ENCODE results near the gene TNIK. TPM values are rescaled to one million over a fixed set of nuclear protein-coding genes. Genes with fewer than 3 reads are reported as not detected.

The TNIK gene
- total and polyA plus RNA-seq, 10 donors, result 0.85 to 34.5 (median 14.1) TPM

- no peak for DNase-seq
- Histone ChIP-seq H3K36me3 (no peaks in the 10 kb centered on the region), H3K27ac (no peak overlapping the region), H3K4me1 (no peaks in the 10 kb centered on the region), H3K9me3 (no peaks in the 10 kb centered on the region), H3K27me3 (replicated peaks in 1 of 7) (no peaks in the 10 kb centered on the region), H3K4me3 (no peak overlapping the region)
- 69 to 85% (median 77%) methylated on average over 4 of the region's 4 CpGs for WGBS, 5 donors
- intact Hi-C loops (cut with DNase I; ENCODE audit: low total_unique reads), result no loop called here
- TF ChIP-seq POLR2AphosphoS5 (IDR thresholded peaks at IDR 0.05) (no peak), POLR2A (IDR thresholded peaks at IDR 0.05) (no peak), CTCF (IDR thresholded peaks at IDR 0.05 in 8 of 11, conservative IDR thresholded peaks at IDR 0.05 in 3 of 11) (no peak)
Observed at GRCh38 chr3:171055336-171056178, 404.6 kb downstream of the TNIK start.

GRCh38 chr3:171054921-171055320 is 405.3 kb downstream of the TNIK start:
- TF ChIP-seq POLR2AphosphoS5 (IDR thresholded peaks at IDR 0.05), result no peak
- TF ChIP-seq CTCF (IDR thresholded peaks at IDR 0.05 in 8 of 11, conservative IDR thresholded peaks at IDR 0.05 in 3 of 11), result no peak
- TF ChIP-seq POLR2A (IDR thresholded peaks at IDR 0.05), result no peak

GRCh38 chr3:171054231-171054630 is 406.0 kb downstream of the TNIK start:
- no peak overlapping the region for H3K27ac ChIP-seq
- no peaks in the 10 kb centered on the region for H3K27me3 ChIP-seq (replicated peaks in 1 of 7)
- no peak for TF ChIP-seq POLR2AphosphoS5 (IDR thresholded peaks at IDR 0.05)
- TF ChIP-seq POLR2A (IDR thresholded peaks at IDR 0.05), result no peak
- TF ChIP-seq CTCF (IDR thresholded peaks at IDR 0.05 in 8 of 11, conservative IDR thresholded peaks at IDR 0.05 in 3 of 11), result no peak
- no peak overlapping the region for H3K4me3 ChIP-seq
- H3K9me3 ChIP-seq, result no peaks in the 10 kb centered on the region
- intact Hi-C loops (cut with DNase I; ENCODE audit: low total_unique reads), result no loop called here
- H3K36me3 ChIP-seq, result no peaks in the 10 kb centered on the region
- H3K4me1 ChIP-seq, result no peaks in the 10 kb centered on the region
- no peak for DNase-seq
- 70 to 84% (median 80%) methylated on average over 1 of the region's 1 CpG for WGBS, 5 donors

More at GRCh38 chr3:171054921-171055320, 405.3 kb downstream of the TNIK start:
- no peak overlapping the region for H3K27ac ChIP-seq
- H3K36me3 ChIP-seq, result no peaks in the 10 kb centered on the region
- intact Hi-C loops (cut with DNase I; ENCODE audit: low total_unique reads), result no loop called here
- no peaks in the 10 kb centered on the region for H3K9me3 ChIP-seq
- H3K4me3 ChIP-seq, result no peak overlapping the region
- no peak for DNase-seq
- H3K27me3 ChIP-seq (replicated peaks in 1 of 7), result no peaks in the 10 kb centered on the region
- no peaks in the 10 kb centered on the region for H3K4me1 ChIP-seq

DNA sequence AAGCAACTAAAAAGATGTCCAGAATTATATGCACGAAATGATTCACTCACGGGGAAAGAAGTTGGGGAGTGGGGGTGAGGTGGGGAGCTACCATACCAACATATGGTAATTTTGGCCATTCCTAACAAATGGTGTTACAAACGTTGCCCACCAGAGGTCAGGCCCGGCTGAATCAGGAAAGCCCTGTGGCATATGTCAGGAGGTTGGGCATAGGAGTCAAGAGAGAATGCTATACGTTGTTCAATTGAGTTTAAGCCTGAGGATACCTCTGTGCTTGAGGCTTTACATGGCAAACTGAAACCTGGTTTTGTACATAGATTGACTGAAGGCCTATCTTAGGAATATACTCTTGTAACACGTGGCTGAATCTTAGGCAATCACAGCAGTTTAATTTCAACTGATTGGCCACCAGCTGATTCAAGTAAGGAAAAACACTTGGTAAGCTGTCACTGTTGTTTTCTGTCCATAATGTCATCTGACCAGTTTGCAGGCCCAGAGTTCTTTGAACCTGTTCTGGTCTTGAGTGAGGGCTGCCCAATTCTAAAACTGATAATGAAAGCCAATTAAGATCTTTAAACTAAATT is 410.3 kb downstream of the TNIK start:
- Histone ChIP-seq H3K9me3 (no peaks in the 10 kb centered on the region), H3K4me1 (no peaks in the 10 kb centered on the region), H3K4me3 (no peak overlapping the region), H3K27me3 (replicated peaks in 1 of 7) (no peaks in the 10 kb centered on the region), H3K36me3 (no peaks in the 10 kb centered on the region), H3K27ac (no peak overlapping the region)
- intact Hi-C loops (cut with DNase I; ENCODE audit: low total_unique reads), result loop anchor here (5.0 kb wide), 1 partner anchor 517 kb away; no protein-coding TSS in a partner anchor
- WGBS, 5 donors, result 17 to 22% (median 21%) methylated on average over 6 of the region's 6 CpGs
- TF ChIP-seq POLR2A (IDR thresholded peaks at IDR 0.05) (no peak), CTCF (IDR thresholded peaks at IDR 0.05 in 8 of 11, conservative IDR thresholded peaks at IDR 0.05 in 3 of 11) (peak in 8 of 11 experiments; percentile 15 to 56 (median 50))
- DNase-seq, result no peak
